Activated CD8-positive, alpha-beta memory T cell treated with anti-CD3 and anti-CD28 coated beads, Interleukin-2, amount 50 U/mL, for 24 hours (primary cell): ENCODE measurements around the gene CSAG1.
"Not testable (repeated sequence)": the region's sequence is repeated elsewhere in the genome, so short reads cannot be mapped to it uniquely, and the experiment has no call there.

Experiments used
- DNase-seq: peaks from one replicate; pipeline ENCODE4 v3.0.0-alpha.2; 2020; ENCODE audit errors: extremely low read depth

The CSAG1 gene

GRCh38 chrX:152700390-152700789, 33.1 kb downstream of the CSAG1 start:
- not testable (repeated sequence) for DNase-seq

GRCh38 chrX:152697952-152698931, 35.3 kb downstream of the CSAG1 start, which contains the start of gene MAGEA3:
Gene MAGEA3 (plus strand): TSS chrX:152698794. CDS start chrX:152700833, 2,039 bp downstream.
- not testable (repeated sequence) for DNase-seq

GRCh38 chrX:152681012-152681411, 52.5 kb downstream of the CSAG1 start:
- DNase-seq, result not testable (repeated sequence)
